Lung (tissue), 12 donors: ENCODE data around the gene GRB7. TPM values are rescaled to one million over a fixed set of nuclear protein-coding genes. Genes with fewer than 3 reads are reported as not detected.
A peak's percentile ranks its signal among the peaks of the same experiment; 100 is the strongest.

Source experiments
- ATAC-seq: fragments of 200-7000 bp; cut with Tn5 transposase; one replicate; pipeline ENCODE4 v1.9.1; 2020; ENCODE audit warnings: moderate number of reproducible peaks; ENCODE audit not compliant: insufficient read depth, low FRiP score
- DNase-seq, 3 donors: peaks; one replicate each; pipeline ENCODE4 v3.0.0-alpha.2; 2013 to 2017
- H3K27ac ChIP-seq, 2 donors: one replicate each; pipeline ENCODE4 v1.5.1; 2013; ENCODE audit warnings: mild to moderate bottlenecking in 2 of 2, moderate library complexity in 2 of 2, control low read depth in 1 of 2, inconsistent platforms in 1 of 2, low read depth in 1 of 2, low read length in 1 of 2
- H3K27me3 ChIP-seq, 3 donors: one replicate each; pipeline ENCODE4 v1.5.1; 2013; ENCODE audit warnings: low read length in 2 of 3; ENCODE audit not compliant: control insufficient read depth in 3 of 3, insufficient read depth in 3 of 3
- H3K36me3 ChIP-seq, 4 donors: one replicate each; pipeline ENCODE4 v1.5.1; 2013; ENCODE audit warnings: low read length in 4 of 4, mild to moderate bottlenecking in 1 of 4, moderate library complexity in 1 of 4; ENCODE audit not compliant: control insufficient read depth in 4 of 4, insufficient read depth in 4 of 4
- H3K4me1 ChIP-seq, 5 donors: one replicate each; pipeline ENCODE4 v1.5.1; 2013; ENCODE audit warnings: low read length in 5 of 5, mild to moderate bottlenecking in 2 of 5, moderate library complexity in 1 of 5; ENCODE audit not compliant: control insufficient read depth in 5 of 5, insufficient read depth in 5 of 5
- H3K4me3 ChIP-seq: one replicate; pipeline ENCODE4 v1.5.1; 2013; ENCODE audit warnings: mild to moderate bottlenecking, control low read depth, moderate library complexity
- H3K9ac ChIP-seq, 2 donors: one replicate each; pipeline ENCODE4 v1.5.1; 2013; ENCODE audit warnings: low read length in 2 of 2, control low read depth in 1 of 2; ENCODE audit not compliant: insufficient read depth in 1 of 2
- H3K9me3 ChIP-seq, 4 donors: one replicate each; pipeline ENCODE4 v1.5.1; 2013; ENCODE audit warnings: low read length in 3 of 4, mild to moderate bottlenecking in 1 of 4, moderate library complexity in 1 of 4; ENCODE audit not compliant: control insufficient read depth in 4 of 4, insufficient read depth in 3 of 4
- CTCF ChIP-seq: IDR thresholded peaks from 2 replicates; pipeline ENCODE4 v1.5.1; 2012; ENCODE audit warnings: mild to moderate bottlenecking; ENCODE audit errors: control extremely low read depth, extremely low read depth
- WGBS, 2 donors: extraction: QIAGEN DNeasy Blood & Tissue Kit; methylation state at CpG; one replicate each; pipeline ENCODE4 v1.1.7; 2013; 5-methylcytosine and 5-hydroxymethylcytosine counted together
- polyA plus RNA-seq, 2 donors: library from polyadenylated mRNA; stranded (reverse); fragments of 200-250 nt; gene quantifications; one replicate each; pipeline ENCODE4 v1.2.1, GENCODE V29; 2013
- total RNA-seq, 2 donors: library from RNA; depleted of rRNA in 1 of 2; stranded (reverse); fragments of >200 nt in 1 of 2; gene quantifications; one replicate each; pipeline ENCODE4 v1.2.1, GENCODE V29; 2014 to 2021
- donor health status: control.
- donor health status: control.
- donor health status: Bipolar disorder and iron deficiency.
- donor health status: healthy.
- donor health status: DM: yes; HTN: yes; CAD: no.

Gene GRB7
- total and polyA plus RNA-seq, 4 donors = 6.6 to 25.5 (median 16.6) TPM

GRCh38 chr17:39701784-39702422 is 35.8 kb upstream of the GRB7 start:
- Histone ChIP-seq H3K4me3 (no peak overlapping the region), H3K9me3 (no peaks in the 10 kb centered on the region), H3K9ac (peak overlapping the region in 1 of 2 donors; percentile 14), H3K27me3 (no peaks in the 10 kb centered on the region), H3K36me3 (peaks cover 0 to 6% (median under 1%) of the 10 kb centered on the region in 4 donors), H3K4me1 (peaks cover 3 to 47% (median 20%) of the 10 kb centered on the region in 5 donors), H3K27ac (peak overlapping the region in 1 of 2 donors; percentile 40)
- WGBS, 2 donors = 77 to 80% methylated on average over 4 of the region's 4 CpGs
- no peak for DNase-seq
- TF ChIP-seq CTCF = no peak
- no peak for ATAC-seq

GRCh38 chr17:39702901-39703893 is 34.5 kb upstream of the GRB7 start:
- WGBS, 2 donors = 59 to 65% methylated on average over 11 to 12 of the region's 12 CpGs
- H3K4me3 ChIP-seq = no peak overlapping the region

GRCh38 chr17:39703913-39704312 is 33.8 kb upstream of the GRB7 start:
- no peaks in the 10 kb centered on the region for H3K9me3 ChIP-seq
- WGBS, 2 donors = 89% methylated on average over 5 of the region's 5 CpGs
- peak overlapping the region in 1 of 2 donors; percentile 23 for H3K27ac ChIP-seq
- H3K4me1 ChIP-seq = peaks cover 3 to 47% (median 21%) of the 10 kb centered on the region in 5 donors
- no peak overlapping the region for H3K9ac ChIP-seq
- no peaks in the 10 kb centered on the region for H3K27me3 ChIP-seq
- no peak overlapping the region for H3K4me3 ChIP-seq
- peaks cover 0 to 11% (median 10%) of the 10 kb centered on the region in 4 donors for H3K36me3 ChIP-seq
- TF ChIP-seq CTCF = no peak
- DNase-seq (no peak), ATAC-seq (no peak)

More at GRCh38 chr17:39702901-39703893, 34.5 kb upstream of the GRB7 start:
- peak overlapping the region; percentile 52 to 62 for H3K27ac ChIP-seq
- peaks cover 0 to 11% (median 5%) of the 10 kb centered on the region in 4 donors for H3K36me3 ChIP-seq
- DNase-seq = no peak
- no peaks in the 10 kb centered on the region for H3K27me3 ChIP-seq
- H3K4me1 ChIP-seq = peaks cover 3 to 47% (median 21%) of the 10 kb centered on the region in 5 donors
- no peak for ATAC-seq
- H3K9ac ChIP-seq = no peak overlapping the region
- TF ChIP-seq CTCF = no peak
- no peaks in the 10 kb centered on the region for H3K9me3 ChIP-seq
